Activated CD8-positive, alpha-beta T cell treated with anti-CD3 and anti-CD28 coated beads, Interleukin-2, amount 10 ng/mL, durations not matched to agents 7 days and 5 days (primary cell): ENCODE measurements around the gene PTPRZ1. TPM values are rescaled to one million over a fixed set of nuclear protein-coding genes. Genes with fewer than 3 reads are reported as not detected.

Source experiments
- ATAC-seq: fragments of 150-1000 bp; cut with Tn5 transposase; one replicate; pipeline ENCODE4 v1.10.0; 2021; ENCODE audit warnings: moderate library complexity
- CTCF ChIA-PET: fragments of 350-600 bp; sonication (Branson Sonifier 250); formaldehyde crosslinking; loops from one replicate; lab custom pipeline; 2021; ENCODE audit warnings: antibody characterized with exemption; lab: Charles Lee
- POLR2A ChIA-PET: fragments of 350-600 bp; sonication (Branson Sonifier 250); formaldehyde crosslinking; loops from one replicate; lab custom pipeline; 2021; ENCODE audit warnings: antibody characterized with exemption; lab: Charles Lee
- DNase-seq: peaks from one replicate; pipeline ENCODE4 v3.0.0-alpha.2; 2020
- H3K27ac Mint-ChIP-seq: one replicate; pipeline ENCODE4 v1.8.0; 2021; ENCODE audit warnings: mild to moderate bottlenecking, mixed read lengths
- H3K27me3 Mint-ChIP-seq: one replicate; pipeline ENCODE4 v1.8.0; 2021; ENCODE audit warnings: low read depth, mixed read lengths
- H3K36me3 Mint-ChIP-seq: one replicate; pipeline ENCODE4 v1.8.0; 2021; ENCODE audit warnings: low read depth, mixed read lengths
- H3K4me1 Mint-ChIP-seq: one replicate; pipeline ENCODE4 v1.8.0; 2021; ENCODE audit warnings: low read depth, mixed read lengths
- H3K4me3 Mint-ChIP-seq: one replicate; pipeline ENCODE4 v1.8.0; 2021; ENCODE audit warnings: mild to moderate bottlenecking, mixed read lengths
- H3K9me3 Mint-ChIP-seq: one replicate; pipeline ENCODE4 v1.8.0; 2022; ENCODE audit warnings: mixed read lengths; ENCODE audit not compliant: insufficient read depth
- total RNA-seq, 2 experiments: library from RNA; stranded (reverse); gene quantifications; one replicate each; pipeline ENCODE4 v1.2.3, GENCODE V29; 2021

PTPRZ1 gene
- total RNA-seq, 2 experiments from 2014 or later: not detected

DNA sequence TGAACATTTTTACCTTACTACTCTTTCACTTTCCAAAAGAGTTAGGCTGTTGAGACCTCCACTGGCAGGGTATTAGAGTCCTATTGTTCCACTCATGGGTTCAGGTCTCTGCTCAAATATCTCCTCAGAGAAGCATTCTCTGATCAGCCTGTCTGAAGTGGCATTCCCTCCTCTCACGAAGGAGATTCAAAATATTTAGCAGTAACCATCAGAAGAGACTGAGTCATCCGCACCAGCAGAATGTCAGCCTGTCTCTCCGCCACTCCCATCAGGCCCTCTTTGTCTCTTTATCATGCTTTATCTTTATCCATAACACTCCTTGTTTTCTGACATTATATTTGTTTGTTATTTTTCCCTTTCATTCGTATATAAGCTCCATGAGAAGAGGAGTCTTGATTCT lies 192.0 kb downstream of the PTPRZ1 start:
- no peak overlapping the region for H3K27ac Mint-ChIP-seq
- no peak overlapping the region for H3K4me3 Mint-ChIP-seq
- H3K4me1 Mint-ChIP-seq: no peaks in the 10 kb centered on the region
- ChIA-PET CTCF (no interaction called here), POLR2A (no interaction called here)
- DNase-seq (no peak), ATAC-seq (no peak)
- H3K27me3 Mint-ChIP-seq: no peaks in the 10 kb centered on the region
- H3K9me3 Mint-ChIP-seq: no peaks in the 10 kb centered on the region
- H3K36me3 Mint-ChIP-seq: no peaks in the 10 kb centered on the region

DNA sequence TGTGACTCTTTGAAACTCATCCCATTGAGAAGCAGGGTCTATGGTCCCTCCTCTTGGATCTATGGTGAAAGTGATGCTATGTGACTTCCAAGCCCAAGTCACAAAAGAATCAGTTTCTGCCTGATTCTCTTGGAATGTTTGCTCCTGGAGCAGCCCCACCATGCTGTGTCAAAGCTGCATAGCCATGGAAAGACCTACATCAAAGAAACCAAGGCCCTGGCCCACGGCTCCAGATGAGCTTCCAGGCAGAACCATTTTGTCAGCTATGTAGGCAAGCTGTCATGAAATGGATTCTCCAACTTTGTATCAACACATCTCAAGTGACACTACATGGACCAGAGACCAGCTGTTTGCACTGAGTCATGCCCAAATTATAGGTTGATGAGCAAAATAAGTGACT lies 194.1 kb downstream of the PTPRZ1 start:
- Mint-ChIP-seq H3K9me3 (no peaks in the 10 kb centered on the region), H3K4me3 (no peak overlapping the region), H3K27me3 (no peaks in the 10 kb centered on the region), H3K36me3 (no peaks in the 10 kb centered on the region), H3K27ac (no peak overlapping the region), H3K4me1 (no peaks in the 10 kb centered on the region)
- DNase-seq (no peak), ATAC-seq (no peak)
- ChIA-PET CTCF (no interaction called here), POLR2A (no interaction called here)

GRCh38 chr7:122068046-122068445 lies 195.1 kb downstream of the PTPRZ1 start:
- DNase-seq: no peak
- Mint-ChIP-seq H3K27me3 (no peaks in the 10 kb centered on the region), H3K36me3 (no peaks in the 10 kb centered on the region), H3K4me1 (no peaks in the 10 kb centered on the region), H3K27ac (no peak overlapping the region), H3K4me3 (no peak overlapping the region), H3K9me3 (no peaks in the 10 kb centered on the region)
- POLR2A ChIA-PET: no interaction called here
- no peak for ATAC-seq
- CTCF ChIA-PET: interaction anchor here (0.8 kb wide), 1 partner anchor 13 kb away, joined by 3 read pairs; no protein-coding TSS in a partner anchor

- ChIA-PET POLR2A (no interaction called here), CTCF (no interaction called here)
- Mint-ChIP-seq H3K4me3 (no peak overlapping the region), H3K4me1 (no peaks in the 10 kb centered on the region), H3K9me3 (no peaks in the 10 kb centered on the region), H3K27ac (no peak overlapping the region), H3K36me3 (no peaks in the 10 kb centered on the region), H3K27me3 (no peaks in the 10 kb centered on the region)
- no peak for DNase-seq
- ATAC-seq: no peak
Measured at GRCh38 chr7:122068999-122069398, 196.0 kb downstream of the PTPRZ1 start.

DNA sequence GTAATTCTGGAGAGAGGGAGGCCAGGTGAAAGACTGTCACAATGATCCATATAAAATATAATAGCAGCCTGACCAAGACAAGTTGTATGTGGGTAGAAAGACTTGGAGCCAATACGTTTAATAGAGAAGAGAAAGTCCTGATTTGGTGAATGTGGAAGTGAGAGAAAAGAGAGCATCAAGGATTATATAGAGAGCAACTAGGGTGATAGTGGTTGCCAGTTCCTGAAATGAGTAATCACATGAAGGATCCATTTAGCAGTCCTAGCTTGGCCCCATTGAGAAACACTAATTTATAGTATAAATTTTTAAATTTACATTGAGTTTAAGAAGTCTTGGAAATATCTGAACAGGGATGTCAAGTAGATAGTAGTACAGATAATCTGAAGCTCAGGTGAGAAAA lies 197.1 kb downstream of the PTPRZ1 start:
- H3K27ac Mint-ChIP-seq: no peak overlapping the region
- CTCF ChIA-PET: no interaction called here

DNA sequence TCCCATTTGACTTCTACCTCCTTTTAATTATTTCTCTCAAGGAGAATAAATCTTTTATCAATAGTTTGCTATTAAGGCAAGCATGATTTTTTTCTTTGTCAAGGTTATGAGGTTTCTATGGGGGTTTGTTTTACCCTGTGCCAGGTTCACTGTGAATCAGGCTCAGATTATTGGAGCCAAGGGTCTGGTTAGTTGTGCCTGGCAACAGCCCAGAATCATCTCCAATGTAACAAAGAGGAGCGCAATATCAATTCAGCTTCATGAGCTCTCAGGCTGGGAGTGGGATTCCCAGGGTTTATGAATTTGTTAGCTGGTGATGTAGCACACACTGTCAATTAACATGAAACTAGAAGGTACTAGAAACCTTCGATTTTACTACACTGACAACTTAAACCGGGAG lies 197.9 kb downstream of the PTPRZ1 start:
- CTCF ChIA-PET: no interaction called here
- Mint-ChIP-seq H3K36me3 (no peaks in the 10 kb centered on the region), H3K4me3 (no peak overlapping the region), H3K9me3 (peaks cover 4% of the 10 kb centered on the region), H3K27me3 (no peaks in the 10 kb centered on the region), H3K27ac (no peak overlapping the region), H3K4me1 (no peaks in the 10 kb centered on the region)
- POLR2A ChIA-PET: no interaction called here
- DNase-seq (no peak), ATAC-seq (no peak)

More for the DNA sequence above, 197.1 kb downstream of the PTPRZ1 start:
- Mint-ChIP-seq H3K4me3 (no peak overlapping the region), H3K27me3 (no peaks in the 10 kb centered on the region), H3K9me3 (peaks cover 4% of the 10 kb centered on the region), H3K4me1 (no peaks in the 10 kb centered on the region), H3K36me3 (no peaks in the 10 kb centered on the region)
- no peak for ATAC-seq
- POLR2A ChIA-PET: no interaction called here
- DNase-seq: no peak

DNA sequence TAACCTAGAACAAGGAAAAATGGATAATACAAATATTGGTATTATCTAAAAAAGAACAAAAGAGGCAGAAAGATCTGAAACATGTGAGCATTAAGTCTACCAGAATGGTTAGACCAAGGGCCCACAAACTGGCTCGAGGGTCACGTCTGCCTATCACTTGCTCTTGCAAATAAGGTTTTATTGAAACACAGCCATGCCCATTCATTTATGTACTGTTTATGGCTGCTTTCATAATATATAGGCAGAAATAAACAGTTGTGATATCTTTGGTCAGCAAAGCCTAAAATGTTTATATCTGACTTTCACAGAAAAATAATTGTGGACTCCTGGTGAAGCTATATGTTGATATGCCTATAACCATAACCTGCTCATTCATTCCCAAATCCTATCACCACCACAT lies 199.3 kb downstream of the PTPRZ1 start:
- Mint-ChIP-seq H3K36me3 (no peaks in the 10 kb centered on the region), H3K9me3 (peaks cover 4% of the 10 kb centered on the region), H3K4me1 (no peaks in the 10 kb centered on the region), H3K27me3 (no peaks in the 10 kb centered on the region), H3K4me3 (no peak overlapping the region), H3K27ac (no peak overlapping the region)
- DNase-seq: no peak
- no peak for ATAC-seq
- CTCF ChIA-PET: no interaction called here
- POLR2A ChIA-PET: no interaction called here

DNA sequence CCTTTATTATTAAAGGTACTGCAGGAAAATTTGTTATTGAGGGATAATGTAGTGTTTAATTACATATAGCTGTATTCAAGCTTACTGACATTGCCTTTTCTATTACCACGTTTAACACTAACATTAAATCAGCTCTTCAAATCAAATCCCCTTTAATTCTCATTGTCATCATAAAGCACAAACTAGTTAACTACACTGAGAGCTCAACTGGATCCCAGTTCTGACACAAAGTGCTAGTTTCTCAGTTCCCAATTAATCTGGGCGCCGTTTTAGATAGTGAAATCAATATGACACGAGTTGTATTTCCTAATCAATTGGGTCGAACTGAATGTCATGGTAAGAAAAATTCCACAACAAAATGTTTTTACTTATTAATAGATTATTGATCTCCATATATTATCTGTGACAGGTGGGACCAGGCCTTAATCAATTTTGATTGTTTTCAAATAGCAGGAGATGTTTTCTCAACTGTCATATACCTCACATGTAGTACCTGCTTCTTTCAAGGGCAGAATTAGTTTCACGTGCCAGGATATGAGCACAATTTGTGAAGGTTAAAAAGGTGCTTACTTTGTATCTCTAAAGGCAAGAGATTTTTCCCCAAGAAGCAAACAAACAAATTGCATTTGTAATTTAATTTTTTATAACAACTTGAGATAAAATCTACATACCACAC lies 200.1 kb downstream of the PTPRZ1 start:
- ChIA-PET CTCF (no interaction called here), POLR2A (no interaction called here)
- Mint-ChIP-seq H3K4me1 (no peaks in the 10 kb centered on the region), H3K9me3 (peaks cover 4% of the 10 kb centered on the region), H3K27me3 (no peaks in the 10 kb centered on the region), H3K27ac (no peak overlapping the region), H3K36me3 (no peaks in the 10 kb centered on the region), H3K4me3 (no peak overlapping the region)
- ATAC-seq (no peak), DNase-seq (no peak)

- H3K36me3 Mint-ChIP-seq: no peaks in the 10 kb centered on the region
- H3K4me1 Mint-ChIP-seq: no peaks in the 10 kb centered on the region
- peaks cover 4% of the 10 kb centered on the region for H3K9me3 Mint-ChIP-seq
- no peak overlapping the region for H3K27ac Mint-ChIP-seq
- CTCF ChIA-PET: no interaction called here
- no peak overlapping the region for H3K4me3 Mint-ChIP-seq
- DNase-seq (no peak), ATAC-seq (no peak)
- POLR2A ChIA-PET: no interaction called here
- H3K27me3 Mint-ChIP-seq: no peaks in the 10 kb centered on the region
Measured at GRCh38 chr7:122073635-122074034, 200.7 kb downstream of the PTPRZ1 start.

DNA sequence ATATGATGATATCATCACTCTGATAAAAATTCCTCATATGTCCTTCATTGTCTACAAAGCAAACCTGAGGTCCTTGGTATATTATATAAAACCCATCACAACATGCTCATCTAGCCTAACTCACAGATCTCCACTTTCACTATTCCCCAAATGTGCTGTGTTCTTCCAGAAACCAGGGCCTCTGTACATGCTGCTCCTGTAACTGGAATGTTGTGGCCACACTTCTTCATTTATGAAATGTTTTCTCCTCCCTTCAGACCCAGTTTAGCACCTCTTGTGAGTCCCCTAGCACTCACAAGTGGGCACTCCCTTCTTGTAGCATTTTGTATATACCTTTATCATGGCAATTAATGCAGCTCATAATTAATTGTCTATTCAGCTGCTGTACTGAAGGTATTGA lies 209.2 kb downstream of the PTPRZ1 start:
- Mint-ChIP-seq H3K36me3 (no peaks in the 10 kb centered on the region), H3K9me3 (no peaks in the 10 kb centered on the region), H3K27ac (no peak overlapping the region), H3K4me3 (no peak overlapping the region), H3K4me1 (no peaks in the 10 kb centered on the region), H3K27me3 (no peaks in the 10 kb centered on the region)
- CTCF ChIA-PET: interaction anchor here (2.8 kb wide), 1 partner anchor 11 kb away, joined by 11 read pairs; no protein-coding TSS in a partner anchor
- ATAC-seq (no peak), DNase-seq (no peak)
- POLR2A ChIA-PET: no interaction called here

GRCh38 chr7:122082670-122083069 lies 209.7 kb downstream of the PTPRZ1 start:
- no peak for ATAC-seq
- no peak for DNase-seq
- H3K27ac Mint-ChIP-seq: no peak overlapping the region
- no peaks in the 10 kb centered on the region for H3K4me1 Mint-ChIP-seq
- no peaks in the 10 kb centered on the region for H3K27me3 Mint-ChIP-seq
- CTCF ChIA-PET: no interaction called here
- POLR2A ChIA-PET: no interaction called here
- no peaks in the 10 kb centered on the region for H3K36me3 Mint-ChIP-seq
- H3K9me3 Mint-ChIP-seq: no peaks in the 10 kb centered on the region
- H3K4me3 Mint-ChIP-seq: no peak overlapping the region

DNA sequence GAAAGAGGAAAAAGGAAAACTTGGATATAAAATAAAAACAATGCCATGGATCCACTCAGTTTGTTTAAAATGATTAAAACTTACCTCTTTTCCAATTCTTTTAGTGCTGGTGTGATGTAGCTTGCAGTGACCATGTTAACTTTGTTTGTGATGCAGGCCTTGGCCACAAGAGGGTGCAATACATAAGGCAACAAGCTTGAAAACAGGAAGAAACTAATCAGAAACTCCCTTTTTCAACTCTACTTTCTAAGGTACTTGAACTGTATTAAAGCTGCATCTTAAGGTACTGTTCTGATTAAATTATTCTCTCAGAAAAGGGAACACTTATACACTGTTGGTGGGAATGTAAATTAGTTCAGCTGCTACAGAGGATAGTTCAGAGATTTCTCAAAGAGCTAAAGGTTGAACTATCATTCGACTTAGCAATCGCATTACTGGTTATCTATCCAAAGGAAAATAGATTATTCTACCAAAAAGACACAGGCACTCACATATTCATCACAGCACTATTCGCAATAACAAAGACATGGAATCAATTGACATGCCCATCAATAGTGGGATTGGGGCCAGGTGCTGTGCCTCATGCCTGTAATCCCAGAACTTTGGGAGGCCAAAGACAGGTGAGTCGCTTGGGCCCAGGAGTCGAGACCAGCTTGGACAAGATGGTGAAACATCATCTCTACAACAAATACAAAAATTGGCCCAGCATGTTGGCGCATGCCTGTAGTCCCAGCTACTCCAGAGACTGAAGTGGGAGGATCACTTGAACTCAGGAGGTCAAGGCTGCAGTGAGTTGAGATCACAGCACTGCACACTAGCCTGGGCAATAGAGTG lies 220.2 kb downstream of the PTPRZ1 start:
- POLR2A ChIA-PET: no interaction called here
- H3K36me3 Mint-ChIP-seq: no peaks in the 10 kb centered on the region
- peak; percentile 69 for DNase-seq
- CTCF ChIA-PET: interaction anchor here (0.6 to 1.5 kb wide), 18 partner anchors 9 to 730 kb away, joined by 3 to 11 read pairs (median 3); partner anchors contain the start of gene AASS
- H3K4me3 Mint-ChIP-seq: no peak overlapping the region
- no peaks in the 10 kb centered on the region for H3K9me3 Mint-ChIP-seq
- peak; percentile 53 for ATAC-seq
- no peaks in the 10 kb centered on the region for H3K27me3 Mint-ChIP-seq
- H3K27ac Mint-ChIP-seq: no peak overlapping the region
- H3K4me1 Mint-ChIP-seq: no peaks in the 10 kb centered on the region
